Right renal cortex interstitium (tissue), 3 donors: ENCODE measurements around the gene PPP2R3B. TPM values are rescaled to one million over a fixed set of nuclear protein-coding genes. Genes with fewer than 3 reads are reported as not detected.
"Not testable (repeated sequence)": the region's sequence is repeated elsewhere in the genome, so short reads cannot be mapped to it uniquely, and the experiment has no call there.

Experiments used
- DNase-seq, 3 donors: peaks; one replicate each; pipeline ENCODE4 v3.0.0-alpha.2; 2013; ENCODE audit warnings: low read depth in 3 of 3, low spot score in 2 of 3
- polyA plus RNA-seq, 3 donors: library from polyadenylated mRNA; unstranded; fragments of 120-200 nt; gene quantifications; one replicate each; pipeline ENCODE4 v1.2.1, GENCODE V29; 2013; ENCODE audit not compliant: insufficient read length in 3 of 3

Gene PPP2R3B
- polyA plus RNA-seq, 3 donors, result 17.1 to 23.1 (median 18.5) TPM

- DNase-seq, result no peak
These were observed 45.9 kb downstream of the PPP2R3B start for GRCh38 chrX:340641-341423.

GRCh38 chrX:340121-340520, 46.6 kb downstream of the PPP2R3B start:
- no peak for DNase-seq

- no peak for DNase-seq
These were observed 47.8 kb downstream of the PPP2R3B start for GRCh38 chrX:338836-339400.

- DNase-seq, result no peak
These were observed 48.3 kb downstream of the PPP2R3B start for GRCh38 chrX:338281-338835.

GRCh38 chrX:337331-337831, 49.3 kb downstream of the PPP2R3B start:
- DNase-seq, result no peak

GRCh38 chrX:336227-336626, 50.5 kb downstream of the PPP2R3B start:
- DNase-seq, result no peak

- no peak for DNase-seq
These were observed 51.0 kb downstream of the PPP2R3B start for GRCh38 chrX:335758-336155.

- DNase-seq, result no peak
These were observed 51.5 kb downstream of the PPP2R3B start for GRCh38 chrX:334971-335757.

- DNase-seq, result no peak
These were observed 52.3 kb downstream of the PPP2R3B start for GRCh38 chrX:334331-334891.

GRCh38 chrX:333611-334311, 52.9 kb downstream of the PPP2R3B start:
- DNase-seq, result no peak

GRCh38 chrX:332916-333610, 53.6 kb downstream of the PPP2R3B start:
- DNase-seq, result no peak

GRCh38 chrX:332496-332860, 54.2 kb downstream of the PPP2R3B start:
- DNase-seq, result no peak

GRCh38 chrX:331825-332495, 54.7 kb downstream of the PPP2R3B start:
- no peak for DNase-seq

GRCh38 chrX:331151-331824, 55.4 kb downstream of the PPP2R3B start:
- no peak for DNase-seq

- DNase-seq, result no peak
These were observed 56.0 kb downstream of the PPP2R3B start for GRCh38 chrX:330726-331150.

GRCh38 chrX:330141-330725, 56.5 kb downstream of the PPP2R3B start:
- DNase-seq, result not testable (repeated sequence)

GRCh38 chrX:329291-329910, 57.3 kb downstream of the PPP2R3B start:
- no peak for DNase-seq

- no peak for DNase-seq
These were observed 59.0 kb downstream of the PPP2R3B start for GRCh38 chrX:327660-328126.
